PC-9 (cell line): ENCODE data around the gene SPIB.

Experiments
- CTCF ChIP-seq: fragments of 200-600 bp; sonication (generic); conservative IDR thresholded peaks from 2 replicates; pipeline ENCODE4 v1.6.1; 2017; ENCODE audit warnings: mixed run types, antibody characterized with exemption, mild to moderate bottlenecking, moderate library complexity
- EZH2 ChIP-seq: fragments of 200-600 bp; sonication (generic); IDR thresholded peaks from 2 replicates; pipeline ENCODE4 v1.8.0; 2017; ENCODE audit warnings: antibody characterized with exemption, low read depth

GRCh38 chr19:50447750-50448149, 29.0 kb downstream of the SPIB start:
- no peak for TF ChIP-seq EZH2
- no peak for TF ChIP-seq CTCF
